HEK293T (cell line): ENCODE results near the gene CACNB1.

Source experiments
- BHLHE40 ChIP-seq: fragments of 450-650 bp; IDR thresholded peaks from 2 replicates; pipeline ENCODE4 v1.6.1; 2016; ENCODE audit warnings: mild to moderate bottlenecking, moderate library complexity, borderline replicate concordance
- FOXA1 ChIP-seq: fragments of 450-650 bp; IDR thresholded peaks from 2 replicates; pipeline ENCODE4 v1.6.1; 2016; ENCODE audit warnings: mild to moderate bottlenecking
- FOXK2 ChIP-seq: fragments of 450-650 bp; IDR thresholded peaks from 2 replicates; pipeline ENCODE4 v1.6.1; 2016; ENCODE audit warnings: mild to moderate bottlenecking
- FOXM1 ChIP-seq: fragments of 450-650 bp; IDR thresholded peaks from 2 replicates; pipeline ENCODE4 v1.6.1; 2017; ENCODE audit warnings: mild to moderate bottlenecking, borderline replicate concordance
- HDGF ChIP-seq: fragments of 450-650 bp; IDR thresholded peaks from 2 replicates; pipeline ENCODE4 v1.6.1; 2017; ENCODE audit warnings: antibody characterized with exemption, borderline replicate concordance
- NFRKB ChIP-seq: fragments of 450-650 bp; IDR thresholded peaks from 2 replicates; pipeline ENCODE4 v1.6.1; 2016; ENCODE audit warnings: mild to moderate bottlenecking, moderate library complexity
- PKNOX1 ChIP-seq: fragments of 450-650 bp; IDR thresholded peaks from 2 replicates; pipeline ENCODE4 v1.6.1; 2016
- SP1 ChIP-seq: fragments of 450-650 bp; IDR thresholded peaks from 2 replicates; pipeline ENCODE4 v1.6.1; 2017
- SUZ12 ChIP-seq: fragments of 450-650 bp; IDR thresholded peaks from 2 replicates; pipeline ENCODE4 v1.6.1; 2016; ENCODE audit warnings: mild to moderate bottlenecking
- ZNF384 ChIP-seq: fragments of 450-650 bp; IDR thresholded peaks from 2 replicates; pipeline ENCODE4 v1.6.1; 2016

- TF ChIP-seq SUZ12 (no peak), FOXM1 (no peak), PKNOX1 (no peak), FOXA1 (no peak), SP1 (no peak), FOXK2 (no peak), BHLHE40 (no peak), HDGF (no peak), NFRKB (no peak), ZNF384 (no peak)
These were observed 46.1 kb downstream of the CACNB1 start, which contains the start of gene PLXDC1 for GRCh38 chr17:39151150-39151942.
